ENCODE measurements around the gene TTYH3.

DNA sequence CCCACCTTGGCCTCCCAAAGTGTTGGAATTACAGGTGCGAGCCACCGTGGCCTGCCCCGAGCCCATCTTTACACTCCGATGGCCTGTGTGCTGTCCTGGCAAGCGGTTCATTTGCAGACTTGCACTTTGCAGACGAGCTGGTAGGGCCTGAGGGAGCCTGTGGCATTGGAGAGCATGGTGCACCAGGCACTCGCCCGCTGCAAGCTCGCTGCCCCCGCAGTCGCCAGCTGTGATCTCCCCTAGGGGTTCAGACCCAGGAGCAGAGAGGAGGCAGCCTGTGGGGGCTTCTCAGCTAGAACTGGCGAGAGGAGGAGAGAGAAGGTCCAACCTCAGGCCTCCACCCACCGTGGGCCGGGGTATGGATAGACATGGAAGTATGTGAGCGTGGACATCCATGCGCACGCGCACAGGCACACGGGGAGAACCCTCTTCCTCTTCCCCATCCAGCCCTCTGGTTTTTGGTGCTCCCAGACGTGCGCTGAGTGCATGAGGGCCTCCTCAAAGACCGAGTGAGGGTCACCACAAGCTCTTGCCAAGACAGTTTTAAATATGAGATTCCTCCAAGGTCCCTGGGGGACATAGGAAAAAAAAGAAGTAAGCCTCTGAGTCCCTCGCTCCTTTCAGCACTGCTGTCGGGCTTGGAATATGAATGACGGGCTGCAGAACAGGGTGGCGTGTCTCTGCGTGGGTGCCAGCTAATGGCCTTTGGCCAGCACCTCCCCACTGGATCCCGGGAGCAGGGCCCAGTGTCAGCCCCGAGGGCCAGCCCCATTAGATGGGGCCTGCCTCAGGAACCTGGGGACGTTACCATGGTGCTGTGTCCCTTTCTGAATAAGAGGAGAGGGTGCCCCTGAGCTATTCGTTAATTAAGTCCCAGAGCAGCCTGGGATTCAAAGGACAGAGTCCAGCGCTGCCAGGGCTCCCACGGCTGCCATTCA lies 15.1 kb upstream of the TTYH3 start:
- TF ChIP-seq, protein P1, sequence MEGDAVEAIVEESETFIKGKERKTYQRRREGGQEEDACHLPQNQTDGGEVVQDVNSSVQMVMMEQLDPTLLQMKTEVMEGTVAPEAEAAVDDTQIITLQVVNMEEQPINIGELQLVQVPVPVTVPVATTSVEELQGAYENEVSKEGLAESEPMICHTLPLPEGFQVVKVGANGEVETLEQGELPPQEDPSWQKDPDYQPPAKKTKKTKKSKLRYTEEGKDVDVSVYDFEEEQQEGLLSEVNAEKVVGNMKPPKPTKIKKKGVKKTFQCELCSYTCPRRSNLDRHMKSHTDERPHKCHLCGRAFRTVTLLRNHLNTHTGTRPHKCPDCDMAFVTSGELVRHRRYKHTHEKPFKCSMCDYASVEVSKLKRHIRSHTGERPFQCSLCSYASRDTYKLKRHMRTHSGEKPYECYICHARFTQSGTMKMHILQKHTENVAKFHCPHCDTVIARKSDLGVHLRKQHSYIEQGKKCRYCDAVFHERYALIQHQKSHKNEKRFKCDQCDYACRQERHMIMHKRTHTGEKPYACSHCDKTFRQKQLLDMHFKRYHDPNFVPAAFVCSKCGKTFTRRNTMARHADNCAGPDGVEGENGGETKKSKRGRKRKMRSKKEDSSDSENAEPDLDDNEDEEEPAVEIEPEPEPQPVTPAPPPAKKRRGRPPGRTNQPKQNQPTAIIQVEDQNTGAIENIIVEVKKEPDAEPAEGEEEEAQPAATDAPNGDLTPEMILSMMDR (conservative IDR thresholded peaks at IDR 0.05; ENCODE audit: low read length): no peak
- TF ChIP-seq EZH2phosphoT487 (IDR thresholded peaks at IDR 0.05; ENCODE audit: borderline replicate concordance, low read depth, low read length): no peak

Data from OCI-LY7 (cell line).